Ovary (tissue), 9 donors: ENCODE data around the gene KRT86. TPM values are rescaled to one million over a fixed set of nuclear protein-coding genes. Genes with fewer than 3 reads are reported as not detected.
"Not testable (repeated sequence)": the region's sequence is repeated elsewhere in the genome, so short reads cannot be mapped to it uniquely, and the experiment has no call there.

Experiments used
- DNase-seq, 5 donors: peaks; one replicate each; pipeline ENCODE4 v3.0.0-alpha.2; 2019 to 2020
- H3K27ac ChIP-seq, 2 donors: fragments of 200-600 bp; one replicate each; pipeline versions ENCODE4 v1.5.1 to v1.8.0; 2019 to 2022
- H3K27me3 ChIP-seq: fragments of 200-600 bp; one replicate; pipeline ENCODE4 v1.8.0; 2022
- H3K36me3 ChIP-seq: fragments of 200-600 bp; sonication (generic); one replicate; pipeline ENCODE4 v1.5.1; 2019
- H3K4me1 ChIP-seq: one replicate; pipeline ENCODE4 v1.8.1; 2013; ENCODE audit warnings: mild to moderate bottlenecking, moderate library complexity; ENCODE audit not compliant: insufficient read depth
- H3K4me3 ChIP-seq: fragments of 200-600 bp; sonication (generic); one replicate; pipeline ENCODE4 v1.5.1; 2017
- H3K9me3 ChIP-seq, 2 donors: fragments of 200-600 bp in 1 of 2; sonication (generic) in 1 of 2; one replicate each; pipeline versions ENCODE4 v1.5.1 to v1.8.1; 2013 to 2019; ENCODE audit warnings: mild to moderate bottlenecking in 1 of 2, moderate library complexity in 1 of 2
- CTCF ChIP-seq, 3 donors: fragments of 450-650 bp in 2 of 3; fragments of 200-600 bp in 1 of 3; IDR thresholded peaks; one replicate each; pipeline versions ENCODE4 v1.5.1 to v1.8.0; 2016 to 2022; ENCODE audit warnings: antibody characterized with exemption in 3 of 3, mild to moderate bottlenecking in 1 of 3
- EP300 ChIP-seq: sonication (generic); formaldehyde crosslinking; IDR thresholded peaks from one replicate; pipeline ENCODE4 v1.6.1; 2017; ENCODE audit warnings: antibody characterized with exemption
- POLR2A ChIP-seq: fragments of 450-650 bp; IDR thresholded peaks from one replicate; pipeline ENCODE4 v1.6.1; 2017; ENCODE audit warnings: antibody characterized with exemption, mild to moderate bottlenecking, moderate library complexity
- WGBS, 3 donors: extraction: QIAGEN DNeasy Blood & Tissue Kit in 1 of 3; methylation state at CpG; one replicate each; pipeline versions ENCODE4 v1.1.5 to v1.1.7; 2013 to 2017; 5-methylcytosine and 5-hydroxymethylcytosine counted together
- intact Hi-C, 4 donors: fragments of 100-400 bp; cut with DNase I; formaldehyde crosslinking; loops; one replicate each; pipeline versions ENCODE4 v1.11.0 to v1.15.1; 2022 to 2023
- polyA plus RNA-seq, 2 donors: library from polyadenylated mRNA; stranded (reverse); fragments of 200-250 nt in 1 of 2; fragments of 350-450 nt in 1 of 2; fragmentation: Illumina TruSeq in 1 of 2; extraction: RNeasy Lipid Tissue Mini Kit (QIAGEN cat#74804) in 1 of 2; gene quantifications; one replicate each; pipeline ENCODE4 v1.2.3, GENCODE V29; 2013 to 2014
- total RNA-seq, 7 donors: library from RNA; depleted of rRNA in 2 of 7; stranded (reverse); fragments of >200 nt in 2 of 7; fragmentation: NEBNext Ultra II Directional in 3 of 7; extraction: Animal tissue kit (Norgen Biotek cat#: 25700) in 3 of 7; gene quantifications; one replicate each; pipeline versions ENCODE4 v1.1.0 to v1.2.4, GENCODE V29; 2016 to 2023
- donor health status: DM: no; HTN: no; CAD: no; lungs with moderate emphysema.
- donor health status: DM: no; HTN: no; CAD: no.
- donor health status: Bipolar disorder and iron deficiency.
- donor health status: DM: yes; HTN: yes; CAD: no.
- donor health status: DM: no; HTN: no; CAD: no.
- donor health status: DM: yes; HTN: yes; CAD: no.

Gene KRT86
- total and polyA plus RNA-seq, 9 donors: 0.69 TPM; not detected in 8

- DNase-seq: no peak
- 80 to 88% (median 82%) methylated on average over 3 of the region's 3 CpGs for WGBS, 3 donors
- Histone ChIP-seq H3K4me1 (no peaks in the 10 kb centered on the region), H3K4me3 (no peak overlapping the region), H3K27me3 (no peaks in the 10 kb centered on the region), H3K27ac (no peak overlapping the region), H3K36me3 (no peaks in the 10 kb centered on the region), H3K9me3 (no peaks in the 10 kb centered on the region)
- intact Hi-C loops: no loop called here
- no peak for TF ChIP-seq EP300
- TF ChIP-seq POLR2A: no peak
These were observed 37.9 kb upstream of the KRT86 start for GRCh38 chr12:52236386-52237050.

- Histone ChIP-seq H3K36me3 (no peaks in the 10 kb centered on the region), H3K27me3 (no peaks in the 10 kb centered on the region), H3K27ac (no peak overlapping the region), H3K4me3 (no peak overlapping the region), H3K9me3 (no peaks in the 10 kb centered on the region), H3K4me1 (no peaks in the 10 kb centered on the region)
- WGBS, 3 donors: 85 to 88% (median 87%) methylated on average over 4 of the region's 4 CpGs
- TF ChIP-seq POLR2A (no peak), CTCF (IDR thresholded peaks at IDR 0.05) (no peak), EP300 (no peak)
- no peak for DNase-seq
- intact Hi-C loops: no loop called here
These were observed 36.1 kb upstream of the KRT86 start for GRCh38 chr12:52238207-52238840.

GRCh38 chr12:52238916-52239646, 35.4 kb upstream of the KRT86 start:
- no peaks in the 10 kb centered on the region for H3K27me3 ChIP-seq
- no peak for TF ChIP-seq POLR2A
- no peak for TF ChIP-seq EP300
- no peak for TF ChIP-seq CTCF (IDR thresholded peaks at IDR 0.05)
- 62 to 72% (median 72%) methylated on average over 7 of the region's 7 CpGs for WGBS, 3 donors
- H3K4me1 ChIP-seq: peaks cover 4% of the 10 kb centered on the region
- no peaks in the 10 kb centered on the region for H3K36me3 ChIP-seq
- no peaks in the 10 kb centered on the region for H3K9me3 ChIP-seq
- no peak for DNase-seq
- H3K27ac ChIP-seq: no peak overlapping the region
- H3K4me3 ChIP-seq: no peak overlapping the region
- intact Hi-C loops: no loop called here

GRCh38 chr12:52239767-52240166, 34.7 kb upstream of the KRT86 start:
- Histone ChIP-seq H3K9me3 (no peaks in the 10 kb centered on the region), H3K36me3 (no peaks in the 10 kb centered on the region), H3K4me1 (peaks cover 7% of the 10 kb centered on the region), H3K27ac (no peak overlapping the region), H3K4me3 (no peak overlapping the region), H3K27me3 (no peaks in the 10 kb centered on the region)
- no peak for DNase-seq
- TF ChIP-seq CTCF (IDR thresholded peaks at IDR 0.05): no peak
- TF ChIP-seq EP300: no peak
- no peak for TF ChIP-seq POLR2A
- intact Hi-C loops: no loop called here
- 49 to 53% (median 51%) methylated on average over 2 of the region's 2 CpGs for WGBS, 3 donors

GRCh38 chr12:52240247-52240646, 34.2 kb upstream of the KRT86 start:
- intact Hi-C loops, H3K27me3 ChIP-seq, H3K4me3 ChIP-seq, H3K9me3 ChIP-seq, H3K4me1 ChIP-seq, H3K27ac ChIP-seq, DNase-seq, H3K36me3 ChIP-seq: not testable (repeated sequence)
- WGBS, 3 donors: 88 to 91% (median 88%) methylated on average over 6 of the region's 6 CpGs
